Tibial nerve (tissue), 4 donors: ENCODE measurements around the gene DPP10.

Source experiments
- EP300 ChIP-seq, 2 donors: sonication (generic); formaldehyde crosslinking; IDR thresholded peaks; one replicate each; pipeline ENCODE4 v1.6.1; 2017; ENCODE audit warnings: antibody characterized with exemption in 2 of 2, mild to moderate bottlenecking in 1 of 2
- POLR2A ChIP-seq, 2 donors: fragments of 450-650 bp; IDR thresholded peaks; one replicate each; pipeline ENCODE4 v1.6.1; 2017; ENCODE audit warnings: antibody characterized with exemption in 2 of 2, mild to moderate bottlenecking in 2 of 2, moderate library complexity in 2 of 2
- TF ChIP-seq, protein P1 (sequence below), 5 experiments: fragments of 200-600 bp in 3 of 5; fragments of 450-650 bp in 2 of 5; sonication (generic) in 3 of 5; IDR thresholded peaks; one replicate each; pipeline ENCODE4 v1.5.1; 2016 to 2019; ENCODE audit warnings: antibody characterized with exemption in 5 of 5, mild to moderate bottlenecking in 3 of 5, moderate library complexity in 2 of 5

- TF ChIP-seq, protein P1, sequence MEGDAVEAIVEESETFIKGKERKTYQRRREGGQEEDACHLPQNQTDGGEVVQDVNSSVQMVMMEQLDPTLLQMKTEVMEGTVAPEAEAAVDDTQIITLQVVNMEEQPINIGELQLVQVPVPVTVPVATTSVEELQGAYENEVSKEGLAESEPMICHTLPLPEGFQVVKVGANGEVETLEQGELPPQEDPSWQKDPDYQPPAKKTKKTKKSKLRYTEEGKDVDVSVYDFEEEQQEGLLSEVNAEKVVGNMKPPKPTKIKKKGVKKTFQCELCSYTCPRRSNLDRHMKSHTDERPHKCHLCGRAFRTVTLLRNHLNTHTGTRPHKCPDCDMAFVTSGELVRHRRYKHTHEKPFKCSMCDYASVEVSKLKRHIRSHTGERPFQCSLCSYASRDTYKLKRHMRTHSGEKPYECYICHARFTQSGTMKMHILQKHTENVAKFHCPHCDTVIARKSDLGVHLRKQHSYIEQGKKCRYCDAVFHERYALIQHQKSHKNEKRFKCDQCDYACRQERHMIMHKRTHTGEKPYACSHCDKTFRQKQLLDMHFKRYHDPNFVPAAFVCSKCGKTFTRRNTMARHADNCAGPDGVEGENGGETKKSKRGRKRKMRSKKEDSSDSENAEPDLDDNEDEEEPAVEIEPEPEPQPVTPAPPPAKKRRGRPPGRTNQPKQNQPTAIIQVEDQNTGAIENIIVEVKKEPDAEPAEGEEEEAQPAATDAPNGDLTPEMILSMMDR (IDR thresholded peaks at IDR 0.05) = no peak
- TF ChIP-seq EP300 (IDR thresholded peaks at IDR 0.05) (no peak), POLR2A (IDR thresholded peaks at IDR 0.05) (no peak)
Observed at GRCh38 chr2:115413791-115414190, 971.4 kb downstream of the DPP10 start.
